ENCODE measurements around the gene EFNA1.

DNA sequence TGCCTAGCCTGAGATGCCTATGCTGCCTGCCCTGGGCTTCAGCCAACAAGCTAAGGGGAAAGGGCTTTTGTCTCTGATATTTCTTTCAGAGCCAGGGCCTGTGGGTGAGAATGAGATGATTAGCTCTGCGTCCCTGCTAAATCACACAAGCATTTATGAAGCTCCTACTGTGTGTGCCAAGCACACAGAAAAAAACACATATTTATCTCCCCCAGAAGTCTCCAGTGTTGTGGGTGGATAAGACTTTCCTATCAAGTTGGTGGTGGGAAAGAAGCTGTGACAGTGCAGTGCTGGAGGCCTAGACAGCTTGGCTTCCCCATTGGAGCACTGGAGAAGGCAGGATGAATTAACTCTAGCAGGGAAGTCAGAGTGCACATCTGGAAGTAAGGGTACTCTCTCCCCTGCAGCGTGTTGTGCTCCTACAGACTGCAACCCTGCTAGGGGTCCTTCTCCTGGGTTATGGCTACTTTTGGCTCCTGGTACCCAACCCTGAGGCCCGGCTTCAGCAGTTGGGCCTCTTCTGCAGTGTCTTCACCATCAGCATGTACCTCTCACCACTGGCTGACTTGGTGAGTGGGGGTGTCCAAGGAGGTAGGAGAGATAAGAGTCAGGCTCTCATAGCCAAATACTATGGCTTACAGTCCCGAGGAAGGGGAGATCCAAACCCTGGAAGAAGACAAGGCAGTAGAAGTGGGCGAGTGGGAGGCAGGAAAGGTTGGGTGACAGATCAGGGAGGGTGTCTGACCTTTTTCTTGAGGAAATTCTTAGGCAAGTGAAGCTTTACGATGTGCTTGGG, 9.7 kb downstream of the EFNA1 start:
- TF ChIP-seq, protein P1, sequence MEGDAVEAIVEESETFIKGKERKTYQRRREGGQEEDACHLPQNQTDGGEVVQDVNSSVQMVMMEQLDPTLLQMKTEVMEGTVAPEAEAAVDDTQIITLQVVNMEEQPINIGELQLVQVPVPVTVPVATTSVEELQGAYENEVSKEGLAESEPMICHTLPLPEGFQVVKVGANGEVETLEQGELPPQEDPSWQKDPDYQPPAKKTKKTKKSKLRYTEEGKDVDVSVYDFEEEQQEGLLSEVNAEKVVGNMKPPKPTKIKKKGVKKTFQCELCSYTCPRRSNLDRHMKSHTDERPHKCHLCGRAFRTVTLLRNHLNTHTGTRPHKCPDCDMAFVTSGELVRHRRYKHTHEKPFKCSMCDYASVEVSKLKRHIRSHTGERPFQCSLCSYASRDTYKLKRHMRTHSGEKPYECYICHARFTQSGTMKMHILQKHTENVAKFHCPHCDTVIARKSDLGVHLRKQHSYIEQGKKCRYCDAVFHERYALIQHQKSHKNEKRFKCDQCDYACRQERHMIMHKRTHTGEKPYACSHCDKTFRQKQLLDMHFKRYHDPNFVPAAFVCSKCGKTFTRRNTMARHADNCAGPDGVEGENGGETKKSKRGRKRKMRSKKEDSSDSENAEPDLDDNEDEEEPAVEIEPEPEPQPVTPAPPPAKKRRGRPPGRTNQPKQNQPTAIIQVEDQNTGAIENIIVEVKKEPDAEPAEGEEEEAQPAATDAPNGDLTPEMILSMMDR (CRISPR knock-in tag; IDR thresholded peaks at IDR 0.05), result no peak
- TF ChIP-seq PAX8 (CRISPR knock-in tag; IDR thresholded peaks at IDR 0.05; ENCODE audit: borderline replicate concordance) (no peak), HCFC1 (IDR thresholded peaks at IDR 0.05; ENCODE audit: low read depth, low read length) (no peak), BORCS8-MEF2B (CRISPR knock-in tag; IDR thresholded peaks at IDR 0.05) (no peak), ZFX (CRISPR knock-in tag; IDR thresholded peaks at IDR 0.05; ENCODE audit: low read depth) (no peak), JUN (CRISPR knock-in tag; IDR thresholded peaks at IDR 0.05) (no peak), SRY (CRISPR knock-in tag; IDR thresholded peaks at IDR 0.05) (no peak)
- TF ChIP-seq, protein P2, sequence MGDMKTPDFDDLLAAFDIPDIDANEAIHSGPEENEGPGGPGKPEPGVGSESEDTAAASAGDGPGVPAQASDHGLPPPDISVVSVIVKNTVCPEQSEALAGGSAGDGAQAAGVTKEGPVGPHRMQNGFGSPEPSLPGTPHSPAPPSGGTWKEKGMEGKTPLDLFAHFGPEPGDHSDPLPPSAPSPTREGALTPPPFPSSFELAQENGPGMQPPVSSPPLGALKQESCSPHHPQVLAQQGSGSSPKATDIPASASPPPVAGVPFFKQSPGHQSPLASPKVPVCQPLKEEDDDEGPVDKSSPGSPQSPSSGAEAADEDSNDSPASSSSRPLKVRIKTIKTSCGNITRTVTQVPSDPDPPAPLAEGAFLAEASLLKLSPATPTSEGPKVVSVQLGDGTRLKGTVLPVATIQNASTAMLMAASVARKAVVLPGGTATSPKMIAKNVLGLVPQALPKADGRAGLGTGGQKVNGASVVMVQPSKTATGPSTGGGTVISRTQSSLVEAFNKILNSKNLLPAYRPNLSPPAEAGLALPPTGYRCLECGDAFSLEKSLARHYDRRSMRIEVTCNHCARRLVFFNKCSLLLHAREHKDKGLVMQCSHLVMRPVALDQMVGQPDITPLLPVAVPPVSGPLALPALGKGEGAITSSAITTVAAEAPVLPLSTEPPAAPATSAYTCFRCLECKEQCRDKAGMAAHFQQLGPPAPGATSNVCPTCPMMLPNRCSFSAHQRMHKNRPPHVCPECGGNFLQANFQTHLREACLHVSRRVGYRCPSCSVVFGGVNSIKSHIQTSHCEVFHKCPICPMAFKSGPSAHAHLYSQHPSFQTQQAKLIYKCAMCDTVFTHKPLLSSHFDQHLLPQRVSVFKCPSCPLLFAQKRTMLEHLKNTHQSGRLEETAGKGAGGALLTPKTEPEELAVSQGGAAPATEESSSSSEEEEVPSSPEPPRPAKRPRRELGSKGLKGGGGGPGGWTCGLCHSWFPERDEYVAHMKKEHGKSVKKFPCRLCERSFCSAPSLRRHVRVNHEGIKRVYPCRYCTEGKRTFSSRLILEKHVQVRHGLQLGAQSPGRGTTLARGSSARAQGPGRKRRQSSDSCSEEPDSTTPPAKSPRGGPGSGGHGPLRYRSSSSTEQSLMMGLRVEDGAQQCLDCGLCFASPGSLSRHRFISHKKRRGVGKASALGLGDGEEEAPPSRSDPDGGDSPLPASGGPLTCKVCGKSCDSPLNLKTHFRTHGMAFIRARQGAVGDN (CRISPR knock-in tag; IDR thresholded peaks at IDR 0.05), result no peak
- TF ChIP-seq, protein P3, sequence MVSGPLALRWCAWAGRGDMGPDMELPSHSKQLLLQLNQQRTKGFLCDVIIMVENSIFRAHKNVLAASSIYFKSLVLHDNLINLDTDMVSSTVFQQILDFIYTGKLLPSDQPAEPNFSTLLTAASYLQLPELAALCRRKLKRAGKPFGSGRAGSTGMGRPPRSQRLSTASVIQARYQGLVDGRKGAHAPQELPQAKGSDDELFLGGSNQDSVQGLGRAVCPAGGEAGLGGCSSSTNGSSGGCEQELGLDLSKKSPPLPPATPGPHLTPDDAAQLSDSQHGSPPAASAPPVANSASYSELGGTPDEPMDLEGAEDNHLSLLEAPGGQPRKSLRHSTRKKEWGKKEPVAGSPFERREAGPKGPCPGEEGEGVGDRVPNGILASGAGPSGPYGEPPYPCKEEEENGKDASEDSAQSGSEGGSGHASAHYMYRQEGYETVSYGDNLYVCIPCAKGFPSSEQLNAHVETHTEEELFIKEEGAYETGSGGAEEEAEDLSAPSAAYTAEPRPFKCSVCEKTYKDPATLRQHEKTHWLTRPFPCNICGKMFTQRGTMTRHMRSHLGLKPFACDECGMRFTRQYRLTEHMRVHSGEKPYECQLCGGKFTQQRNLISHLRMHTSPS (CRISPR knock-in tag; IDR thresholded peaks at IDR 0.05; ENCODE audit: low read depth), result no peak
- TF ChIP-seq, protein P4, sequence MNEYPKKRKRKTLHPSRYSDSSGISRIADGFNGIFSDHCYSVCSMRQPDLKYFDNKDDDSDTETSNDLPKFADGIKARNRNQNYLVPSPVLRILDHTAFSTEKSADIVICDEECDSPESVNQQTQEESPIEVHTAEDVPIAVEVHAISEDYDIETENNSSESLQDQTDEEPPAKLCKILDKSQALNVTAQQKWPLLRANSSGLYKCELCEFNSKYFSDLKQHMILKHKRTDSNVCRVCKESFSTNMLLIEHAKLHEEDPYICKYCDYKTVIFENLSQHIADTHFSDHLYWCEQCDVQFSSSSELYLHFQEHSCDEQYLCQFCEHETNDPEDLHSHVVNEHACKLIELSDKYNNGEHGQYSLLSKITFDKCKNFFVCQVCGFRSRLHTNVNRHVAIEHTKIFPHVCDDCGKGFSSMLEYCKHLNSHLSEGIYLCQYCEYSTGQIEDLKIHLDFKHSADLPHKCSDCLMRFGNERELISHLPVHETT (CRISPR knock-in tag; conservative IDR thresholded peaks at IDR 0.05), result no peak

Data from HepG2 (cell line).